ENCODE data around the gene MN1.

DNA sequence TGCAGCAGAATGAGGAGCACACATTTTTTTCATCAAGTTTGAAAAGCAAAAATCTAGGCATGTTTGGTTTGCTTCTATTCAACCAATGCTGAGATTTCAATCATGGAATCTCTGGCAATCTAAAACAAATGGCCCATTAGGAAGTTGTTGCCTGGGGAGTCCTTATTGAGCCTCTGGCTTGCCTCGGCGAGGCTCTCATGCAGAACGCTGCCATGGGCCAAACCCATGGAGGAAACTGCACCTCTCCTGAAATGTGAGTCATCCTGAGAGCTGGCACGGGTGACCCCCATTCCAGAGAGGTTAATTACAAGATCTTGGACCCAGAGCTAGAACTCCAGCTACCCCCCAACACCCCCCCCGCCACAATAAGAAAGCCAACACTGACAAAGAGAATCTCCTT lies 80.7 kb downstream of the MN1 start:
- no peak for TF ChIP-seq ZNF8 (CRISPR knock-in tag; IDR thresholded peaks at IDR 0.05)
- no peak for TF ChIP-seq BACH2 (CRISPR knock-in tag; IDR thresholded peaks at IDR 0.05; ENCODE audit: borderline replicate concordance)
- TF ChIP-seq PPARA (CRISPR knock-in tag; IDR thresholded peaks at IDR 0.05; ENCODE audit: borderline replicate concordance): no peak
- TF ChIP-seq ZFP3 (CRISPR knock-in tag; IDR thresholded peaks at IDR 0.05): no peak

Measured in SK-N-SH treated with all-trans-retinoic acid at 6 μM for 48 hours (cell line).